Measurements from ENCODE around the gene ALDH3A2.

DNA sequence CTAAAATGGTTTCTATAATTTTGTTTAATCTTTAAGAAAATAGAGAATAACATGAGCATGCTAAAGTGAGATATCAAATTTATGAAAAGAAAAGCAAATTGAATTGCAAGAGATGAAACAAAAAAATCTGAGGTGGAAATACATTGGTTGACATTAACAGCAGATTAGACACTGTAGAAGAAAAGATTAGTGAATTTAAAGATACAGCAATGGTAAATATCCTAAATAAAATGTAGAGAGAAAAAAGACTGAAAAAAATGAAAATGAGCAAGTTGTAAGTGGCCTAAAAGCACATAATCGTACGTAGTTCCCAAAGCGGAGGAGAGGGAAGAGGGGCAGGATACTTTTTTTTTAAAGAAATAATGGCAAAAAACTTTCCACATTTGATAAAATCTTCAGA is 30.5 kb upstream of the ALDH3A2 start:
- no peak for TF ChIP-seq CTCF (conservative IDR thresholded peaks at IDR 0.05 in 1 of 2, IDR thresholded peaks at IDR 0.05 in 1 of 2; ENCODE audit: extremely low read depth in 1 of 2, insufficient read depth in 1 of 2, low read depth in 1 of 2, low read length in 2 of 2)
- no peak for TF ChIP-seq EZH2 (IDR thresholded peaks at IDR 0.05; ENCODE audit: borderline replicate concordance, low read length)
